IMR-90 (cell line): Measurements from ENCODE around the gene DEFB115. TPM values are rescaled to one million over a fixed set of nuclear protein-coding genes. Genes with fewer than 3 reads are reported as not detected.

ENCODE experiments used
- ATAC-seq: fragments of 200-7000 bp; cut with Tn5 transposase; 2 replicates; pipeline ENCODE4 v1.9.1; 2020; ENCODE audit warnings: low read depth, mild to moderate bottlenecking, moderate library complexity
- BruUV-seq: library from RNA; stranded (reverse); fragments of 400-500 nt; replicated peaks from 2 replicates; lab custom pipeline; 2021; lab: Mats Ljungman, UMichigan
- CTCF ChIA-PET: fragments of 300-600 bp; formaldehyde crosslinking; extraction: SDS; loops from one replicate; lab custom pipeline; 2021; ENCODE audit warnings: antibody characterized with exemption; lab: Yijun Ruan, JAX
- POLR2A ChIA-PET: fragments of 300-600 bp; sonication (Branson Sonifier 250); formaldehyde crosslinking; loops from one replicate; lab custom pipeline; 2022; ENCODE audit warnings: antibody characterized with exemption; ENCODE audit not compliant: unreplicated experiment; lab: Charles Lee
- DNase-seq: peaks from one replicate; pipeline ENCODE4 v3.0.0; 2013
- H2AFZ ChIP-seq: replicated peaks from 2 replicates; pipeline ENCODE3; 2013; ENCODE audit warnings: low read length, mild to moderate bottlenecking; ENCODE audit not compliant: poor library complexity
- H2AK5ac ChIP-seq: 2 replicates; pipeline ENCODE4 v1.6.1; 2013; ENCODE audit warnings: low read depth, low read length, inconsistent platforms
- H2AK9ac ChIP-seq: replicated peaks from 2 replicates; pipeline ENCODE3; 2013; ENCODE audit warnings: mild to moderate bottlenecking, low read depth, low read length, moderate library complexity; ENCODE audit not compliant: poor library complexity
- H2BK120ac ChIP-seq: 2 replicates; pipeline ENCODE4 v1.6.1; 2013; ENCODE audit warnings: low read depth, low read length, inconsistent platforms
- H2BK15ac ChIP-seq: 3 replicates; pipeline ENCODE4 v1.6.1; 2013; ENCODE audit warnings: low read depth, low read length, inconsistent platforms
- H2BK20ac ChIP-seq: 2 replicates; pipeline ENCODE4 v1.6.1; 2013; ENCODE audit warnings: low read depth, mild to moderate bottlenecking, inconsistent platforms, low read length, moderate library complexity
- H2BK5ac ChIP-seq: 2 replicates; pipeline ENCODE4 v1.6.1; 2013; ENCODE audit warnings: mild to moderate bottlenecking, low read depth, low read length, inconsistent platforms; ENCODE audit not compliant: poor library complexity, severe bottlenecking
- H3K14ac ChIP-seq: replicated peaks from 2 replicates; pipeline ENCODE4 v1.6.1; 2013; ENCODE audit warnings: low read depth, low read length, inconsistent platforms
- H3K18ac ChIP-seq: 2 replicates; pipeline ENCODE4 v1.6.1; 2013; ENCODE audit warnings: low read depth, low read length, control low read depth
- H3K23ac ChIP-seq: 2 replicates; pipeline ENCODE4 v1.6.1; 2013; ENCODE audit warnings: low read depth, low read length, inconsistent platforms
- H3K27ac ChIP-seq: 2 replicates; pipeline ENCODE4 v1.5.1; 2013; ENCODE audit warnings: mild to moderate bottlenecking, control low read depth, low read length; ENCODE audit not compliant: insufficient read depth
- H3K27me3 ChIP-seq: 2 replicates; pipeline ENCODE4 v1.6.1; 2013; ENCODE audit warnings: low read length; ENCODE audit not compliant: control insufficient read depth, insufficient read depth
- H3K36me3 ChIP-seq: 2 replicates; pipeline ENCODE4 v1.6.1; 2013; ENCODE audit warnings: low read length, mixed read lengths; ENCODE audit not compliant: control insufficient read depth, insufficient read depth
- H3K4ac ChIP-seq: 2 replicates; pipeline ENCODE4 v1.6.1; 2013; ENCODE audit warnings: low read depth, low read length, inconsistent platforms
- H3K4me1 ChIP-seq: 2 replicates; pipeline ENCODE4 v1.6.1; 2013; ENCODE audit warnings: low read length, mixed read lengths; ENCODE audit not compliant: control insufficient read depth, insufficient read depth
- H3K4me2 ChIP-seq: 2 replicates; pipeline ENCODE4 v1.6.1; 2013; ENCODE audit warnings: low read depth, mild to moderate bottlenecking, control low read depth, low read length, moderate library complexity
- H3K4me3 ChIP-seq: 2 replicates; pipeline ENCODE4 v1.5.1; 2013; ENCODE audit warnings: low read depth, mild to moderate bottlenecking, control low read depth, low read length, moderate library complexity; ENCODE audit not compliant: insufficient read depth
- H3K56ac ChIP-seq: 2 replicates; pipeline ENCODE4 v1.6.1; 2013; ENCODE audit warnings: low read length, inconsistent platforms; ENCODE audit not compliant: insufficient read depth; ENCODE audit errors: extremely low read depth
- H3K79me1 ChIP-seq, 2 experiments: 2 replicates each; pipeline ENCODE4 v1.6.1; 2013; ENCODE audit warnings: low read length in 2 of 2, inconsistent platforms in 1 of 2, low read depth in 1 of 2
- H3K9ac ChIP-seq: 2 replicates; pipeline ENCODE4 v1.6.1; 2013; ENCODE audit warnings: low read depth, low read length, control low read depth
- H3K9me1 ChIP-seq: 2 replicates; pipeline ENCODE4 v1.6.1; 2013; ENCODE audit warnings: low read length, inconsistent platforms; ENCODE audit not compliant: insufficient read depth
- H3K9me3 ChIP-seq: 2 replicates; pipeline ENCODE4 v1.6.1; 2013; ENCODE audit warnings: low read length; ENCODE audit not compliant: control insufficient read depth, insufficient read depth
- H4K20me1 ChIP-seq: 2 replicates; pipeline ENCODE4 v1.6.1; 2013; ENCODE audit warnings: low read length, inconsistent platforms; ENCODE audit not compliant: insufficient read depth
- H4K5ac ChIP-seq: 2 replicates; pipeline ENCODE4 v1.6.1; 2013; ENCODE audit warnings: mild to moderate bottlenecking, low read depth, low read length, control low read depth
- H4K8ac ChIP-seq, 2 experiments: 2 replicates each; pipeline ENCODE4 v1.6.1; 2013; ENCODE audit warnings: low read depth in 2 of 2, low read length in 2 of 2, control low read depth in 1 of 2, inconsistent platforms in 1 of 2
- H4K91ac ChIP-seq: 2 replicates; pipeline ENCODE4 v1.6.1; 2013; ENCODE audit warnings: low read depth, low read length, inconsistent platforms; ENCODE audit not compliant: insufficient read depth
- BHLHE40 ChIP-seq: fragments of 150-350 bp; IDR thresholded peaks from 2 replicates; pipeline ENCODE4 v1.6.1; 2016; ENCODE audit warnings: mild to moderate bottlenecking, low read depth, low read length
- CEBPB ChIP-seq: IDR thresholded peaks from 2 replicates; pipeline ENCODE4 v1.6.1; 2012; ENCODE audit warnings: low read depth, low read length, improper control_type of control experiment
- RCOR1 ChIP-seq: IDR thresholded peaks from 2 replicates; pipeline ENCODE4 v1.6.1; 2012; ENCODE audit warnings: mild to moderate bottlenecking, low read length, improper control_type of control experiment; ENCODE audit not compliant: insufficient replicate concordance
- whole genome bisulfite sequencing, 2 experiments: methylation state at CpG; one replicate each; pipeline versions ENCODE4 v1.1.5 to v1.1.7; 2013; ENCODE audit warnings: missing lambda C conversion rate in 2 of 2; ENCODE audit not compliant: insufficient read length in 1 of 2; ENCODE audit errors: extremely low coverage in 2 of 2; 5-methylcytosine and 5-hydroxymethylcytosine counted together
- dilution Hi-C: fragments of 300-500 bp; cut with HindIII; formaldehyde crosslinking; loops from one replicate; pipeline ENCODE4 v1.14.3; 2018; ENCODE audit warnings: low sequenced_read_pairs; ENCODE audit not compliant: unreplicated experiment
- in situ Hi-C: fragments of 300-500 bp; cut with MboI; formaldehyde crosslinking; loops from 3 replicates; pipeline ENCODE4 v1.14.3; 2019; ENCODE audit warnings: low sequenced_read_pairs, inconsistent platforms, mixed read lengths
- intact Hi-C: fragments of 100-400 bp; cut with micrococcal nuclease; formaldehyde crosslinking; loops from 2 replicates; pipeline ENCODE4 v1.10.0; 2022
- polyA plus RNA-seq, 3 experiments: library from polyadenylated mRNA; depleted of rRNA; stranded (reverse); fragments of >200 nt; gene quantifications; 2 replicates each; pipeline ENCODE4 v1.2.3, GENCODE V29; 2012; ENCODE audit warnings: low replicate concordance in 1 of 3
- total RNA-seq: library from RNA; depleted of rRNA; stranded (reverse); fragments of >200 nt; gene quantifications from 2 replicates; pipeline ENCODE4 v1.2.3, GENCODE V29; 2012; rRNA removed
- TF ChIP-seq, protein P1 (sequence below): conservative IDR thresholded peaks from 2 replicates; pipeline ENCODE4 v1.5.1; 2012; ENCODE audit warnings: mild to moderate bottlenecking, low read depth, low read length, improper control_type of control experiment

DEFB115 gene
- total and polyA plus RNA-seq, 2 of the 4 experiments (the other 2 are of a cell fraction), result not detected

- Histone ChIP-seq H3K27me3 (no peaks in the 10 kb centered on the region), H4K5ac (no peak within 1 kb of the TSS), H3K9ac (no peak within 1 kb of the TSS), H3K36me3 (no peaks in the 10 kb centered on the region), H3K27ac (no peak within 1 kb of the TSS), H3K18ac (no peak within 1 kb of the TSS), H2BK15ac (no peak within 1 kb of the TSS), H3K4ac (no peak within 1 kb of the TSS), H2AK9ac (no peak within 1 kb of the TSS), H3K23ac (no peak within 1 kb of the TSS), H3K9me1 (no peaks in the 10 kb centered on the region), H3K56ac (no peak within 1 kb of the TSS), H2BK20ac (no peak within 1 kb of the TSS), H2AK5ac (no peak within 1 kb of the TSS), H4K20me1 (no peaks in the 10 kb centered on the region), H2AFZ (no peak within 1 kb of the TSS), H3K4me1 (no peaks in the 10 kb centered on the region), H3K9me3 (peaks cover 6% of the 10 kb centered on the region; the same call in 1 of the 2 replicates), H3K14ac (no peak within 1 kb of the TSS), H2BK5ac (no peak within 1 kb of the TSS), H2BK120ac (no peak within 1 kb of the TSS), H4K91ac (no peak within 1 kb of the TSS), H3K4me3 (no peak within 1 kb of the TSS), H3K4me2 (no peak within 1 kb of the TSS), H3K79me1 (no peaks in the 10 kb centered on the region), H4K8ac (no peak within 1 kb of the TSS)
- dilution Hi-C loops, result no loop called here
- intact Hi-C loops, result no loop called here
- in situ Hi-C loops, result no loop called here
- ChIA-PET POLR2A (no interaction called here), CTCF (no interaction called here)
- ATAC-seq, result no peak
- no peak for DNase-seq
- no CpG with 5 or more reads among the region's 8 CpGs for WGBS, 2 experiments
- no TSS peak for BruUV-seq
- TF ChIP-seq RCOR1 (no peak), CEBPB (no peak), BHLHE40 (no peak)
- TF ChIP-seq, protein P1, sequence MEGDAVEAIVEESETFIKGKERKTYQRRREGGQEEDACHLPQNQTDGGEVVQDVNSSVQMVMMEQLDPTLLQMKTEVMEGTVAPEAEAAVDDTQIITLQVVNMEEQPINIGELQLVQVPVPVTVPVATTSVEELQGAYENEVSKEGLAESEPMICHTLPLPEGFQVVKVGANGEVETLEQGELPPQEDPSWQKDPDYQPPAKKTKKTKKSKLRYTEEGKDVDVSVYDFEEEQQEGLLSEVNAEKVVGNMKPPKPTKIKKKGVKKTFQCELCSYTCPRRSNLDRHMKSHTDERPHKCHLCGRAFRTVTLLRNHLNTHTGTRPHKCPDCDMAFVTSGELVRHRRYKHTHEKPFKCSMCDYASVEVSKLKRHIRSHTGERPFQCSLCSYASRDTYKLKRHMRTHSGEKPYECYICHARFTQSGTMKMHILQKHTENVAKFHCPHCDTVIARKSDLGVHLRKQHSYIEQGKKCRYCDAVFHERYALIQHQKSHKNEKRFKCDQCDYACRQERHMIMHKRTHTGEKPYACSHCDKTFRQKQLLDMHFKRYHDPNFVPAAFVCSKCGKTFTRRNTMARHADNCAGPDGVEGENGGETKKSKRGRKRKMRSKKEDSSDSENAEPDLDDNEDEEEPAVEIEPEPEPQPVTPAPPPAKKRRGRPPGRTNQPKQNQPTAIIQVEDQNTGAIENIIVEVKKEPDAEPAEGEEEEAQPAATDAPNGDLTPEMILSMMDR, result no peak
Measured at GRCh38 chr20:31308535-31309162, 51.2 kb downstream of the DEFB115 start, which contains the start of gene DEFB116. TSS of gene DEFB116 (minus strand) at chr20:31308585. CDS start at chr20:31308585, 0 bp downstream.

Other genes starting within 250 kb of the DEFB115 start
- not detected in 2 replicates for gene DEFB116, start 50.9 kb downstream of the DEFB115 start, total RNA-seq
- gene DEFB116, start 50.9 kb downstream of the DEFB115 start, polyA plus RNA-seq (2012; rRNA removed), result not detected in 2 replicates
- gene DEFB118, start 110.9 kb downstream of the DEFB115 start, total RNA-seq, result not detected in 2 replicates
- not detected in 2 replicates for gene DEFB118, start 110.9 kb downstream of the DEFB115 start, polyA plus RNA-seq (2012; rRNA removed)
- not detected in 2 replicates for gene DEFB119, start 132.9 kb downstream of the DEFB115 start, total RNA-seq
- not detected in 2 replicates for gene DEFB119, start 132.9 kb downstream of the DEFB115 start, polyA plus RNA-seq (2012; rRNA removed)
- gene DEFB121, start 148.6 kb downstream of the DEFB115 start, total RNA-seq, result not detected in 2 replicates
- gene DEFB121, start 148.6 kb downstream of the DEFB115 start, polyA plus RNA-seq (2012; rRNA removed), result not detected in 2 replicates
- gene DEFB123, start 183.0 kb downstream of the DEFB115 start, total RNA-seq, result not detected in 2 replicates
- gene DEFB123, start 183.0 kb downstream of the DEFB115 start, polyA plus RNA-seq (2012; rRNA removed), result not detected in 2 replicates
- gene DEFB124, start 217.5 kb downstream of the DEFB115 start, total RNA-seq, result not detected in 2 replicates
- not detected in 2 replicates for gene DEFB124, start 217.5 kb downstream of the DEFB115 start, polyA plus RNA-seq (2012; rRNA removed)
- not detected in 2 replicates for gene REM1, start 217.6 kb downstream of the DEFB115 start, total RNA-seq
- gene REM1, start 217.6 kb downstream of the DEFB115 start, polyA plus RNA-seq (2012; rRNA removed), result not detected in 2 replicates